ENCODE measurements around the gene ADCY10.

ADCY10 gene

GRCh38 chr1:167805041-167805556 is 108.8 kb downstream of the ADCY10 start:
- DNase-seq = no peak

- peak; percentile 78 for DNase-seq
Measured at GRCh38 chr1:167803358-167804207, 110.4 kb downstream of the ADCY10 start.

- no peak for DNase-seq
Measured at GRCh38 chr1:167802235-167802634, 111.7 kb downstream of the ADCY10 start.

- no peak for DNase-seq
Measured at GRCh38 chr1:167800251-167800650, 113.7 kb downstream of the ADCY10 start.

GRCh38 chr1:167799747-167800146 is 114.2 kb downstream of the ADCY10 start:
- no peak for DNase-seq

GRCh38 chr1:167798952-167799351 is 115.0 kb downstream of the ADCY10 start:
- DNase-seq = no peak

GRCh38 chr1:167797015-167797414 is 116.9 kb downstream of the ADCY10 start:
- peak; percentile 17 for DNase-seq

- DNase-seq = no peak
Measured at GRCh38 chr1:167795810-167796740, 117.9 kb downstream of the ADCY10 start.

GRCh38 chr1:167794043-167794442 is 119.9 kb downstream of the ADCY10 start:
- no peak for DNase-seq

GRCh38 chr1:167792188-167792565 is 121.8 kb downstream of the ADCY10 start:
- DNase-seq = no peak

- no peak for DNase-seq
Measured at GRCh38 chr1:167791281-167792187, 122.4 kb downstream of the ADCY10 start.

GRCh38 chr1:167790117-167790516 is 123.8 kb downstream of the ADCY10 start:
- no peak for DNase-seq

GRCh38 chr1:167789501-167789900 is 124.4 kb downstream of the ADCY10 start:
- no peak for DNase-seq

- DNase-seq = no peak
Measured at GRCh38 chr1:167786502-167786901, 127.4 kb downstream of the ADCY10 start.

- DNase-seq = no peak
Measured at GRCh38 chr1:167784876-167785550, 128.9 kb downstream of the ADCY10 start.

GRCh38 chr1:167782946-167783345 is 131.0 kb downstream of the ADCY10 start:
- no peak for DNase-seq

- DNase-seq = no peak
Measured at GRCh38 chr1:167781558-167781957, 132.4 kb downstream of the ADCY10 start.

- DNase-seq = no peak
Measured at GRCh38 chr1:167777269-167777650, 136.7 kb downstream of the ADCY10 start.

- DNase-seq = no peak
Measured at GRCh38 chr1:167776616-167777268, 137.2 kb downstream of the ADCY10 start.

GRCh38 chr1:167776151-167776550 is 137.8 kb downstream of the ADCY10 start:
- DNase-seq = no peak

GRCh38 chr1:167775178-167775577 is 138.8 kb downstream of the ADCY10 start:
- no peak for DNase-seq

All from SIG-M5 (cell line).